Sciatic nerve (tissue), 2 donors: ENCODE results near the gene ZNF319. TPM values are rescaled to one million over a fixed set of nuclear protein-coding genes. Genes with fewer than 3 reads are reported as not detected.

Experiments
- ATAC-seq: fragments of 200-7000 bp; cut with Tn5 transposase; one replicate; pipeline ENCODE4 v1.9.1; 2020; ENCODE audit warnings: mild to moderate bottlenecking, moderate library complexity
- DNase-seq: peaks from one replicate; pipeline ENCODE4 v3.0.0-alpha.2; 2020; ENCODE audit warnings: low spot score
- intact Hi-C: fragments of 100-400 bp; cut with DNase I; formaldehyde crosslinking; loops from one replicate; pipeline ENCODE4 v1.14.2; 2022
- total RNA-seq: library from RNA; stranded (reverse); fragmentation: NEBNext Ultra II Directional; extraction: Animal tissue kit (Norgen Biotek cat#: 25700); gene quantifications from one replicate; pipeline ENCODE4 v1.2.1, GENCODE V29; 2021
- donor health status: DM: no; HTN: no; CAD: no.
- donor health status: DM: no; HTN: no; CAD: no.

The ZNF319 gene
- total RNA-seq, 1 donor from 2014 or later, result 10.0 TPM

- intact Hi-C loops, result no loop called here
- DNase-seq (no peak), ATAC-seq (no peak)
These were observed 37.8 kb upstream of the ZNF319 start for GRCh38 chr16:58038219-58038641.

- intact Hi-C loops, result no loop called here
- ATAC-seq, result no peak
- no peak for DNase-seq
These were observed 37.0 kb upstream of the ZNF319 start for GRCh38 chr16:58037365-58038057.

DNA sequence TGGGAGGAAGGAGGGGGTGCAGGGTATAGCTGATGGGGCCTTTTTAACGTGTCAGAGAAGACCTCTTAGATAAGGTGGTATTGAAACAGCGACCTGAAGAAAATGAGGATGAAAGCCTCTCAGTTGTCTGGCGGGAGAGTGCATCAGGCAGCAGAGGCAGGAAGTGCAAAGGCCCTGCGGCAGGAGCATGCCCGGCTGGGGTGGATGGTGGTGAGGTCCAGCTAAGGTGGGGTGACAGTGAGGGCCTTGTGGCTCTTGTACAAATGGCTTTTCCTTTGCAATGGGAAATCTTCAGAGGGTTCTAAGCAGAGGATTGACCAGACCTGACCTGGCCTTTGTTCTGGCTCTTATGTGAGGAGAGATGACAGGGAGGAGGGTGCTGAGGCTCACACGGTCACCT is 36.5 kb upstream of the ZNF319 start:
- no peak for ATAC-seq
- intact Hi-C loops, result no loop called here
- no peak for DNase-seq

DNA sequence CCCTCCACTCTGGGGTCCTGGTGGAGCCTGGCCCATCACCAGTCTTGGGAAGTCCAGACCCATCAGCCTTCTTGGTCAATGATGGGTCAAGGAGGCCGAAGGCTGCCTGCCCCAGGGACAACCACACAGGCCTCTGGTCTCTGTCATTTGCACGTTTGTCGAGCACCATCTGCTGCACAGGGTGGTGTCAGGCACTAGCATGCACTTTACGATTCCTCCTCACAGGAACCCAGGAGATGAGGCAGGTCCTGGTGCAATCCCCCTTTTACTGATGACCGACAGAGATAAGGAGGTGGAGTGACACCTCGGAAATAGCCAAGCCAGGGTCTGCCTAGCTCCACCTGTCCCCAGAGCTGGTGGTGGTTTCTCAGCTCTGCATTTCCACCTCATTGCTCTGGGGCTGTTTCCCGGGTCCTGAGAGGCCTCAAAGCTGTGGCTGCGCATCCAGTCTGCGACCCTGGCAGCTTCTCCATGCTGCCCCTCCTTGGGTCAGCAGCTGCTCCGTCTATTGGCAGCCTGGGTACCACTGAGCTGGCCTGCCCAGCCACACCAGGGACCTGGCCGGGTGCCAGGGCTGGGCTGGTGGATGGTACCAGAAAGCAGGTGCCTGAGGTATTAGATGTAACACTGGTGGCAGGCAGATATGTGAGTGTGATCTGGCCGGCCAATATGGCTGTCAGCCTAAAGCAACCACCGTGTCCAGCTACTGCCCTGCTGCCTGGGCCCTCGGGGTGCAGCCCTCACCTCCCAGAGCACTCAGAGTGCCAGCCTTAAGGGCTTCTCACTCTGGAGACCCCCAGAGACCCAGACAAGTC is 35.1 kb upstream of the ZNF319 start:
- intact Hi-C loops, result no loop called here
- DNase-seq (no peak), ATAC-seq (no peak)

- no peak for ATAC-seq
- DNase-seq, result no peak
- intact Hi-C loops, result no loop called here
These were observed 34.3 kb upstream of the ZNF319 start for GRCh38 chr16:58034774-58035173.

DNA sequence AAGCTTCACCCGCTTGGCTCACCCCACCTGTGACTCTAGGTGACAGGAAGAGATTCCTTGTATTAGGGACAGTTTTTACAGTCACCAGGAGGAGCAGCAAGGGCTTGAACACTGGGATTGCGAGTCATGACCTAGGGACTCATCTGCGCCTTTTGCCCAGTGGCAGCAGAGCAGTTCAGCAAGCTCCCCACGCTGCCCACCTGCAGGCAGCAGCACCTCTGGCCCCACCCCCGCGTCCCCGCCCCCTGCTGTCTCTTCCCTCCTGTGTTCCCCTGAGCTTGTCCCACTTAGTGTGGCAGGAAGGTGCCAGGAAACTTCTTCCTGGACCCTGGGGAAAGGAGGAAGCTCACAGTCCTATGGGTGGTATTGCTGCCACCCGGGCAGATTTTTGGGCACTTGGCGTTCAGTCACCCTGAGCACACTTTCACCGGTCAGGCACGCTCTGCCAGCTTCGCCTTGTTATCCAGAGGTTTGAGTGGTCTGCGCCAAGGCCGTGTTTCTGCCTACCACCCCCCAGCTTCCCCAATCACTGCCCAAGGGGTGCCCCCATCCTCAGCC is 33.7 kb upstream of the ZNF319 start:
- intact Hi-C loops, result no loop called here
- DNase-seq (no peak), ATAC-seq (no peak)

- DNase-seq (no peak), ATAC-seq (peak; percentile 49)
- intact Hi-C loops, result no loop called here
These were observed 32.3 kb upstream of the ZNF319 start for GRCh38 chr16:58032710-58033293.

DNA sequence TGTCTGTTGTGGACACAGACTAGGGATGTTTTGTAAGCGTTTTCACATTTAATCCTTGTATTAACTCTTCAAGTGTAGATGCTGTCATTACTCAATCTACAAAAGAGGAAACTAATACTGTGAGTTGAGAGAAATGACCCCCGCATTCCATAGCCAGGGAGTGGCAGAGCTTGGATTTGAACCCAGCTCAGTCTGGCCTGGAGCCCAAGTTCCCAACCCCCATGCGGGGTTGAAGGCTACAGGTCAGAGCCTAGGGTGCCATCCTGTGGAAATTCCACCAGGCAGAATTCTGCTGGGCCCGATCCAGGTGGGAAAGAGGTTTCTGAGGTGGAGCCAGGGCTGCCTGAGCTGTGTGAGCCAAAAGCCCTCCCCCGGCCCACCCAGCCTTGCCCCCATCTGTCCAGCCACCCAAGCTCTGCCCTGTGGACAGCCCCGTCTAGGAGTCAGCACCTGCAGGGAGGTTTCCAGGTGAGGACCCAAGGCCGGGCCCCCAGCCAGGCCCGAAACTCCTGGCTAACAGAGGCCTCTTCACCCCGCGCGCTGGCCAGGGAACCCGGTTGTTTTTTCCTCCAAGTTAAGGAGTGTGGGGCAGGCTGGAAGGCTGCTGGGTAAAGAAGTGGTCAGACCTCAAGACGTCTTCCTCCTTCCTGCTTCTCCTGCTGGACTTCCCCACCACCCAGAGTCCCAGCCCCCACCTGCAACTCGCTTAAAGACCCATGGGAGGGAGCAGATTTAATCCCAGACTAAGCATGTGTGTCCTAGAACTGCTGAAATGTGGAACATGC is 30.7 kb upstream of the ZNF319 start:
- intact Hi-C loops, result no loop called here
- ATAC-seq (no peak), DNase-seq (no peak)

DNA sequence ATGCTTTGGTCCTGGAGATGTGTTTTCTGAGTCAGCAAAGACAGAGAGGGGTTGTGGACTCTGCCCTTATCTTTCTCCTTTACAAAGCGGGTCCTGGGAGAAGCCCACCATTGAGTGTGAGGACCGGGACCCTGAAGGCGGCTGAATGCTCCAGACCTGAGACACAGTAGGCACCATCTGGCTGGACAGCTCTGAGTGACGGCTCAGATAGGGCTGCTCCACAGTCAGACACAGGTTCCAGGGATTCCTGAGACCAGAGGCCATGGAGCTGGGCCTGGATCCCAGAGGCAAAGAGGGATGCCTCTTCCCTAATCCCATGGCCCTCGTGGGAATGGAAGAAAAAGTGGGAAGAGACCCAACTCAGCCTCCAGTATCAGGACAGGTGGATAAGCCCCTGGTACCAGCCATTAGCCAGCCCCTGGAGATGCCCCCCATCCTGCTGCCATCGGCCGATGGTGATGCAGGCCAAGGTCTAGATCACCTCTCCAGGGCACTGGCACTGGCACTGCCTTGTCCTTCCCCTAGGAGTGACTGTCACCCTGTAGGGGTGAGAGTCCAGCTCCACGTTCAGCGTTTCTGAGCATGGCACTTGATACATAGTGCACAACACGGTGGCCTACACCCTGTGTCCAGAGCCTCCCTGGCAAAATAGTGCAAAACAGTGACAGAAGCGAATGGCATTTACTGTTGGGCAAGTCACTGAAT is 29.8 kb upstream of the ZNF319 start:
- ATAC-seq (no peak), DNase-seq (no peak)
- intact Hi-C loops, result no loop called here

DNA sequence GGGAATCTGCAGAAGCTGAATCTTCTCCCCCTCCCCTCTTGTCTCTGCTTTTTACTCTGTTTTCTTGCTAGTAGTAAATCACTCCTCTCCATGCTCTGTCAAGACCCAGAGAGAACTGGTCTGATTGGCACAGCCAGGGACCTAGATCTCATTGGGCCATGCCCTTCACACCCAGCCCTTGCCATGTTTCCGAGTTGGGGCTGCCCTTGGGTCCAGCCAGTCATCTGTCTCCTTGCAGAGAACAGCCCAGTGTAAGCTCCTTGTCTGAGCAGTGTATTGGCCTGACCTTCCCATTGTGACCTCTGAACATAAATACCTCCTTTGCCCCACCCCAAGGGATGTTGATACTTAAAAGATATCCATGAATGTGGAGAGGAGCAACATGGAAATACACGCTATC is 28.9 kb upstream of the ZNF319 start:
- intact Hi-C loops, result no loop called here
- ATAC-seq, result no peak

DNA sequence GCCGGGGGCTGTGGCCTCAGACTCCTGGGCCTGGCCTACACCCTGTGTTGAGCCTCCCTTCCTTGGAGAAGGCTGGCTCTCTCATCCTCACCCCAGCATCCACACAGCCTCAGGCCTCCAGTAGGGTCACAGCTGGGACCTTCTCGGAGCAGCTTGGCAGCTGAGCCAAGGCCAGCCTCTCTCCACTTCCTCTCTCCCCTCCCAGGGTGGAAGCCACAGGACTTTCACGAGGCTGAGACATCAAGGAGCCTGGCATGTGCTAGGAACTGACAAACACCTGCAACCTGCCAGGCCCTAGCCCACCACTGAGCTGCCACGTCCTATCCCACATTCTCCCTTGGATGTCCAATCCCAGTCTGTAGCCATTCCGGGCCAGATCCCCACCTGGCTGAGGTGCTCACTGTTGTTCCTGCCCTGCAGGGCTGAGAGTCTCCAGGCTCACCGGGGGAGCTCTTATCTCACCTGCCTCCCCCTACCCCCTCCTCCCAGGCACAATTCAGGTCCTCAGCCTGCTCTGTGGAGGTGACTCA is 28.1 kb upstream of the ZNF319 start:
- DNase-seq (no peak), ATAC-seq (no peak)
- intact Hi-C loops, result no loop called here

More for the DNA sequence above, 28.9 kb upstream of the ZNF319 start:
- DNase-seq, result no peak

- intact Hi-C loops, result no loop called here
- ATAC-seq (no peak), DNase-seq (no peak)
These were observed 27.5 kb upstream of the ZNF319 start for GRCh38 chr16:58027916-58028455.

- DNase-seq, result no peak
- peak; percentile 40 for ATAC-seq
These were observed 26.9 kb upstream of the ZNF319 start for GRCh38 chr16:58027161-58027915.

DNA sequence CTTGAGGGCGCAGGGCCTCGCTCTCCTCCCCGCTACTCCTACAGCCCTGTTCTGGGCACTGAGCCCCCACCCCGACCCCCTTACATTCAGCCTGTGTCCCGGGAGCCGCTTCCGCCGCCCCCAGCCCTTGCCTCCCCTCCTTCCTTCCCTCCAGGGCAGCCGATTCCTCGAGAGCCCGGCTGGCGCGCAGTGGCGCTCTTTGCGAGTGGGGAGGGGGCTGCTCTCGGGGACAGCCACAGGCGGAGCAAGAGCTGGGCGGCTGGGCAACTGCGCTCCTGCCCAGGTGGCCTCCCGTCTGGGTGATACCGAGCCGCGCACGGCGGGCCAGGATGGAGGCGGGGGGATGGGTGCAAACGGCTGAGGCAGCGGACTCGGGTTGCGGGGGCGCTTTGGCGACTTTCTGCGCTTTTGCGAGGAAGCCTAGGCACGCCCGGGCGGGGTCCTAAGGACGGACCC is 26.3 kb upstream of the ZNF319 start:
- DNase-seq (no peak), ATAC-seq (peak; percentile 2)
- intact Hi-C loops, result no loop called here

More at GRCh38 chr16:58027161-58027915, 26.9 kb upstream of the ZNF319 start:
- intact Hi-C loops, result no loop called here

DNA sequence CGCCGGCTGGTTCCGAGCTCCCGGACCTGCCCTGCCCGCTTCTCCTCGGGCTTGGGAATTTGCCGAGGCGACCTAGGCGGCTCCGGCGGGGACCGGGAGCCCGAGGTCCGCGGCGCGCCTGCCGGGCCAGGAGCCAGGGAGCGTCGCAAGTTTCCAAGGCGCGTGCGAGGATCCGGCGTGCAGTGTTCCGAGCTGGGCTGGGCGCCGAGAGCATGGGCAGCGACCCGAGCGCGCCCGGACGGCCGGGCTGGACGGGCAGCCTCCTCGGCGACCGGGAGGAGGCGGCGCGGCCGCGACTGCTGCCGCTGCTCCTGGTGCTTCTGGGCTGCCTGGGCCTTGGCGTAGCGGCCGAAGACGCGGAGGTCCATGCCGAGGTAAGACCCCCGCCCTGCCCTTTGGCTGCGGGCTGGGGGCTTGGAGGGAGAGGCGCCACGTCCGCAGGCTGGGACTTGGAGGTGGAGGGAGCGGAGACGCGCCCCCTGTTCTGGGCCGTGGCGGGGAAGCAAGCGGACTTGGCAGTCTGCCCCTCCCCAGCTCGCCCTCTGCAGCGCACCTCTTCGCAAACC is 25.8 kb upstream of the ZNF319 start:
- ATAC-seq (peak; percentile 8), DNase-seq (no peak)
- intact Hi-C loops, result no loop called here

DNA sequence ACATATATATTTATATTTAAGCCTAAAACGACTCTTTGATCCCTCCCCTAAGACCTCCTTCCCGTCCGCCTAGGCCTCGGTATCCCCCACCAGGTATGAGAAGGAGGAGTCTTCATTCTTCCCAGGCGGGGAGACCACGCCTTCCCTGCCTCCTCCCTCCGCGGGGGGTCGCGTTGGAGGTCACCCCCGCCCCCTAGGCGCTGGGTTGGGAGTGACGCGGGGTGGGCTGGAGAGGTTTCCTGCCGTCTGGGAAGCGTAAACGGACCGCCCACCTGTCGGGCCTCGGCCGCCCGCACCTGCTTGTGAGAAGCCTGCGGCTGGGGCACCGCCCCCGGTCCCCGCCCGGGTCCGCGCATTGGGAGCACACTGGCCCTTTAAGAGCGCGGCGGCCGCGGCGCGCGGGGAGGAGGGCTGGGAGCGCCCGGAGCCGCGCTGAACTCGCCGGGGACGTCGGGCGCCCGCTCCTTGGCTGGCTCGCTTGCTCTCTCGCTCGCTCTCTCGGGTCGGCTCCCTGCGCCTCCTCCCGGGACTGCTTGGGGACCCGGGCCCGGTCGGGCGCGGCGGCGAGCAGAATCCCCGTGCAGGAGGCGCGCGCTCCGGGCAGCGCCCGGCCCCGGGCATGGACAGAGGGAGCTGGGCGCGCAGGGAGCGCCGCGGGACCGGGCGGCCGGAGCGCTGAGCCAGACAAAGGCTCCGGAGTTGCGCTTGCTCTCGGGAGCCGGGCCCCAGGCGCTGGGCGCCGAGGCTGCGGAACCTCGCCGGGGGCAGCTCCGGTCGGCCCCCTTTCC is 25.1 kb upstream of the ZNF319 start, which contains the start of gene MMP15:
MMP15 (plus strand) TSS at position 404 of the 788 bp plus-strand sequence. CDS start 597 bp downstream, outside the sequence.
- ATAC-seq (peak; percentile 56), DNase-seq (peak; percentile 79)
- intact Hi-C loops, result no loop called here
